ENCODE measurements around the gene ZNF529. TPM values are rescaled to one million over a fixed set of nuclear protein-coding genes. Genes with fewer than 3 reads are reported as not detected.

ZNF529 gene
- total RNA-seq: 4.2 and 7.5 TPM in 2 replicates

DNA sequence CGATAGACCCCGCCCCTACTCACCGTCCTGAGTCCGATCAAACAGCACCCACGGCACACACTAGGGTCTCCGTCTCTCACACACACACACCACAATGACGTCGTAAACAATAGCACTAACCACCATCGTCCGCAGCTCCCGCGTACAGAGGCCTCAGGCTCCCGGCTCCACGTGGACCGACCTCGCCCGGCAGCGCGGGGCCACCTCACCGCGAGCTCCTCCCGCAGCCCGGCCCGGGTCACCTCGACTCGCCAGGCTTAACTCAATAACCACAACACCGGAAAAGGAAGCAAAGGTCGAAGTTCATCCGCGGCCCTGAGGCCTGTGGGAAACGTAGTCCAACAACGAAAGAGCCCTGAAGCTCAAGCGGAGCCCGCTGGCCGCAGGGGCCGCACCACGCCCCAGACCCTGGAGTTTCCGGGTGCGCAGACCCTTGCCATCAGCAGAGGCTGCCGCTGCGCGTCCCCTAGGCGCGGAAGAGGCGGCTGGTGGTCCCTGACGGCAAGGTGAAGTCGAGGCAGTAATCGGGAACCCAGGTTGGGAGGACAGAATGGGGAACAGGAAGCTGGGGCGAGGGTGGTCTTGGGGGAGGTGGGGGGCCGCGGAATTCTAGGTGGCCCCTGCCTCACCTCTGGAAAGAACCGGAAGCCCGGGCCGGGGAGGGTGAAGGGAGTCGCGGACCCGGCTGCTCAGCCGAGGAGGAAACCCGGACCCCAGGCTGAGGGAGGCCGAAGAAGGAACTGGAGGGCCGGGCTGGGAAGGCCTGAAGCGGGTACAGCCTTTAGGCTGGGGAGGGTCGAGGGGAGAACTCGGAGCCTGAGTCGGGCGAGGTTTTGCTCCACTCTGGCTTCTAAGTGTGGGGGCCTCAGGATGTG lies at the start of gene ZNF529:
TSS of gene ZNF529 (minus strand) at position 273 of the 875 bp plus-strand sequence. CDS start 946 bp downstream, outside the sequence.

DNA sequence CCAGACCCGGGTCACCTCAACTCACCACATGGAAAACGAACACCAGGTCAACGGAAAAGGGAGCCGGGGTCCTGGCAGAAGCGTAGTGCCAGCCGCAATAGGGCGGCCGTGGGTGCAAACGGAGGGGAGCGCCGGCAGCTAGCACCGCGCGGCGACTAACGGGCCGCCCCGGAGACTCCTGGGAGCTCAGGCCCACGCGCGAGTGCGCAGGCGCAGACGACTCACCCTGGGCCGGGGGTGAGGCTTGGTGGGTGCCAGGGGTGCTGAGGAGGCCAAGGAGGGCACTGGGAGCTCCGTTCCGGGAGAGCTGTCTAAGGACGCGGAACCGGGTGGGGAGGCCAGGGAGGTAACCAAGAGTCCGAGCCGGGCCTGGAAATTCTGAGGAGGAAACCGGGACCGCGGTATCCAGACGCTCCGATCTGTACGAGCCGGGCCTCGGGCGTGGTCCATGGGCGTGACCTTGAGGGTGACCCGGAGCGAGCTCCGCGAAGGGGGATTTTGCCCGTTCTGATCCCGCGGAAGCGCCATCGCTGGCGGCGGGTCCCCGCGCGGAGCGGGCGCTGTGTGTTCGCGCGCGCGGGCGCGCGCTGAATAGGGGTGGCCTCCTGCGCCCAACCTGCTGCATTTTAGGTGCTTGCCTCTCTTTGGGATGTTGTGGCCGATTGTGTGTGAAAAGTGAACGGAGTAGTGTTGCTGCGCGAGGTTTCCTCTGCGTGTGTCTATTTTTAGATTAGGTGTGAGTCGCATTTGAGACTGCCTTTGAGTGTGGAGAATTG lies 32.2 kb upstream of the ZNF529 start, which contains the start of gene ZNF382:
TSS of gene ZNF382 (plus strand) at position 213 of the 776 bp plus-strand sequence. CDS start 4,602 bp downstream, outside the sequence.

DNA sequence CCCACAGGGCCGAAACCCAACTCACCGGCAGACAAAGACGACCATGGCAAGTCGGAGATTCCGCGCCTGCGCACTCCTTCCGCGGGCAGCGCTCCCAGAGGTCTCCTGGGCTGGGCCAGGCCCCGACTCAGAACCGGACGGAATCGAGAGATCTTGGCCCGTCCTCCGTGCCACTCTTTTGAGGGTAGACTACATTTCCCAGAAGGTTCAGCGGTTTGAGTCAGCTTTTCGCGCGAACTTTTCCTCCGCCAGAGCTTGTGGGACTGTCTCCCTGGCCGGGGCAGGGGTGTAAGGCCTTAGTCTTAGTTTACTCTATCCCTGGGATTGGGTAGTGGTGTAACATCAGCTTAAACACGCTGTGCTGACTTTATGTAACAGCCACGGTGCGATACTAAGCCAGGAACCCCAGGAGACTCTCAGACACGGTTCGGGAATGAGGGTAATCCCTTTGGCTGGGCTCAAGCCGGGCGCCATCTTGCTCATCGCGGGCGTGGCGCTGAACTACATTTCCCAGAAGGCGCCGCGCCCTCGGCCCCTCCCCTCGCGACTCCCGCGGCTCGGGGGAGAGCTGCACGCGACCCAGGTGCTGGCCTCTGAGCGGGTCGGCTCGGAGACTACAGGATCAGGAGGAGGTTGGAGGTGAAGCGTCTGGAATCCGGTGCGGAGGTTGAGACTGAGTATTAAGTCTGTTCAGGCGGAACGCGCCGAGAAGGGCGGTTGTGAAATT lies 44.7 kb downstream of the ZNF529 start, which contains the start of gene ZNF260:
TSS of gene ZNF260 (minus strand) at position 78 of the 727 bp plus-strand sequence. CDS start 13,033 bp downstream, outside the sequence.

Other genes with a start within 250 kb of the ZNF529 start
- 2.8 and 3.8 TPM in 2 replicates for gene ZFP14, start 194.1 kb downstream of the ZNF529 start, total RNA-seq
- gene ZFP82, start 154.6 kb downstream of the ZNF529 start, total RNA-seq: 3.2 and 5.5 TPM in 2 replicates
- 6.2 and 10.7 TPM in 2 replicates for gene ZNF566, start 83.7 kb downstream of the ZNF529 start, total RNA-seq
- gene ZNF260, start 45.0 kb downstream of the ZNF529 start, total RNA-seq: 10.8 and 13.0 TPM in 2 replicates
- 3.1 and 8.7 TPM in 2 replicates for gene ZNF382, start 32.0 kb upstream of the ZNF529 start, total RNA-seq
- gene ZNF461, start 93.5 kb upstream of the ZNF529 start, total RNA-seq: 7.2 and 10.6 TPM in 2 replicates
- 4.5 TPM in 2 replicates for gene ZNF567, start 114.3 kb upstream of the ZNF529 start, total RNA-seq
- gene ZNF850, start 199.5 kb upstream of the ZNF529 start, total RNA-seq: 4.6 and 4.8 TPM in 2 replicates

Data from endothelial cell of coronary artery (primary cell).